Peyer's patch (tissue), 4 donors: ENCODE data around the gene OAF. TPM values are rescaled to one million over a fixed set of nuclear protein-coding genes. Genes with fewer than 3 reads are reported as not detected.

Experiments
- DNase-seq, 3 donors: peaks; one replicate each; pipeline ENCODE4 v3.0.0-alpha.2; 2017 to 2019
- H3K27ac ChIP-seq, 4 donors: fragments of 200-600 bp; sonication (generic); one replicate each; pipeline ENCODE4 v1.5.1; 2016 to 2019
- H3K27me3 ChIP-seq, 2 donors: fragments of 200-600 bp; sonication (generic); one replicate each; pipeline ENCODE4 v1.5.1; 2019
- H3K36me3 ChIP-seq, 3 donors: fragments of 200-600 bp; sonication (generic); one replicate each; pipeline ENCODE4 v1.5.1; 2016 to 2019
- H3K4me1 ChIP-seq, 4 donors: fragments of 200-600 bp; sonication (generic); one replicate each; pipeline ENCODE4 v1.5.1; 2016 to 2019
- H3K4me3 ChIP-seq, 4 donors: fragments of 200-600 bp; sonication (generic); 1 replicate in 3 of 4; 2 replicates in 1 of 4; pipeline ENCODE4 v1.5.1; 2016 to 2019; ENCODE audit warnings: mild to moderate bottlenecking in 1 of 4
- H3K9me3 ChIP-seq, 4 donors: fragments of 200-600 bp; sonication (generic); one replicate each; pipeline ENCODE4 v1.5.1; 2016 to 2019; ENCODE audit warnings: mild to moderate bottlenecking in 1 of 4
- POLR2A ChIP-seq, 2 donors: fragments of 450-650 bp; IDR thresholded peaks; one replicate each; pipeline ENCODE4 v1.5.1; 2017; ENCODE audit warnings: antibody characterized with exemption in 2 of 2, mild to moderate bottlenecking in 2 of 2, moderate library complexity in 2 of 2
- total RNA-seq, 4 donors: library from RNA; depleted of rRNA; stranded (reverse); fragments of >200 nt; gene quantifications; one replicate each; pipeline ENCODE4 v1.1.0, GENCODE V29; 2016
- TF ChIP-seq, protein P1 (sequence below), 6 experiments: fragments of 450-650 bp in 4 of 6; fragments of 200-600 bp in 2 of 6; sonication (generic) in 1 of 6; IDR thresholded peaks; one replicate each; pipeline ENCODE4 v1.5.1; 2017 to 2019; ENCODE audit warnings: antibody characterized with exemption in 6 of 6, mild to moderate bottlenecking in 3 of 6, moderate library complexity in 1 of 6

OAF gene
- total RNA-seq, 4 donors from 2014 or later: 66.0 to 344 (median 228) TPM

DNA sequence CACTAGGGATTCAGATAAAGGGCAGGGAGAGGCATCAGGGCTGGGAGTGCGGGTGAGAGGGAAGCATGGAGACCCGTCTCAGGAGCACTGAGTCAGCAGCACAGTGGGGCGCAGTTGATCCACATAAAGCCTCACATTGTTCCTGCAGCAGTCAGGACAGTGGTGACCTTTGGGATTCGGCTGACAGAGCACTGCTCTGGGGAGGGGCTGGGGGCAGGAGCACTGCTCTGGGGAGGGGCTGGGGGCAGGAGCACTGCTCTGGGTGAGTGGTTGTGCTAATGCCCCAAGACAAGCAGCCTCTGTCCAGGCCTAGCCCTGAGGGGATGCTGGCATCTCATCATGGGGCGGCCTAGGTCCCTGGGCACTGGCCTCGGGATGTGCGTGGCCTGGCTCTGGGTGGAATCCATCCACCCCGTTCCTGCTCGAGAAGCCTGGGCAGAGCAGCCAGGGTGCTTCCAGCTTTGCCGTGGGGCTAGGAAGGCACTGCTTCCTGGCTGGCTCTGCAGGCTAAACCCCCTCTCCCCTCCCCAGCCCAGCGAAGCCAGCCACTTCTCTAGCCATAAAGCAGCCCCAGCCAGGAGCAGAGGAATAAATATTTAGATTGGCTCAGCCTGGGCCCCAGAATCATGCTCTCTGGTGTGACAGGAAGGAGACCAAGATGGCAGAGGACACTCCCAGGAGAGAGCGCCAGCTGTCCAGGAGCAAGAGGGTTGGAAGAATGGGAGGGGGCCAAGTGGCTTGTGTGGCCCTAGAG, 7.3 kb downstream of the OAF start:
- Histone ChIP-seq H3K9me3 (no peaks in the 10 kb centered on the region), H3K27ac (peak overlapping the region in 3 of 4 donors; percentile 47 to 74 (median 72)), H3K36me3 (peaks cover 0 to 18% (median 0%) of the 10 kb centered on the region in 3 donors), H3K27me3 (no peaks in the 10 kb centered on the region), H3K4me3 (no peak overlapping the region), H3K4me1 (peaks cover 0 to 93% (median 7%) of the 10 kb centered on the region in 4 donors)
- TF ChIP-seq, protein P1, sequence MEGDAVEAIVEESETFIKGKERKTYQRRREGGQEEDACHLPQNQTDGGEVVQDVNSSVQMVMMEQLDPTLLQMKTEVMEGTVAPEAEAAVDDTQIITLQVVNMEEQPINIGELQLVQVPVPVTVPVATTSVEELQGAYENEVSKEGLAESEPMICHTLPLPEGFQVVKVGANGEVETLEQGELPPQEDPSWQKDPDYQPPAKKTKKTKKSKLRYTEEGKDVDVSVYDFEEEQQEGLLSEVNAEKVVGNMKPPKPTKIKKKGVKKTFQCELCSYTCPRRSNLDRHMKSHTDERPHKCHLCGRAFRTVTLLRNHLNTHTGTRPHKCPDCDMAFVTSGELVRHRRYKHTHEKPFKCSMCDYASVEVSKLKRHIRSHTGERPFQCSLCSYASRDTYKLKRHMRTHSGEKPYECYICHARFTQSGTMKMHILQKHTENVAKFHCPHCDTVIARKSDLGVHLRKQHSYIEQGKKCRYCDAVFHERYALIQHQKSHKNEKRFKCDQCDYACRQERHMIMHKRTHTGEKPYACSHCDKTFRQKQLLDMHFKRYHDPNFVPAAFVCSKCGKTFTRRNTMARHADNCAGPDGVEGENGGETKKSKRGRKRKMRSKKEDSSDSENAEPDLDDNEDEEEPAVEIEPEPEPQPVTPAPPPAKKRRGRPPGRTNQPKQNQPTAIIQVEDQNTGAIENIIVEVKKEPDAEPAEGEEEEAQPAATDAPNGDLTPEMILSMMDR (IDR thresholded peaks at IDR 0.05): no peak
- no peak for TF ChIP-seq POLR2A (IDR thresholded peaks at IDR 0.05)
- DNase-seq: no peak

DNA sequence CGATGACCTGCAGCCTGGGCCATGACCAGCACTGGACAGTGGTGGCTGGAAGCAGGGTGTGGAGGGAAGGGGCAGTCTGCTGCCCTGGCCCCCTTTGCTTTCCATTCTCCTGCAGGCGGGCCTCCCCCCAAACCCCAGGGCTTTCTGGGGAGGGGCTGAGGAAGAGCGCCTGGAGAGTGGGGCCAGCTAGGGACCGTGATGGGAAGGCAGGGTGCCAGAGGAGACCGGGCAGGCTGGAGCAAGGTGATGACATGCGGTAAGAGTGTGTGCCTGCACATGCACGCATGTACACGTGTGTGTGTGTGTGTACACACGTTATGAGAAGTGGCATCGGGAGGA, 7.8 kb downstream of the OAF start:
- peaks cover 0 to 19% (median 0%) of the 10 kb centered on the region in 3 donors for H3K36me3 ChIP-seq
- no peaks in the 10 kb centered on the region for H3K9me3 ChIP-seq
- no peak for DNase-seq
- H3K27ac ChIP-seq: peak overlapping the region in 3 of 4 donors; percentile 47 to 74 (median 72)
- H3K4me3 ChIP-seq: no peak overlapping the region
- no peaks in the 10 kb centered on the region for H3K27me3 ChIP-seq
- TF ChIP-seq POLR2A (IDR thresholded peaks at IDR 0.05): no peak
- TF ChIP-seq, protein P1 (IDR thresholded peaks at IDR 0.05): no peak
- peaks cover 0 to 88% (median 6%) of the 10 kb centered on the region in 4 donors for H3K4me1 ChIP-seq

DNA sequence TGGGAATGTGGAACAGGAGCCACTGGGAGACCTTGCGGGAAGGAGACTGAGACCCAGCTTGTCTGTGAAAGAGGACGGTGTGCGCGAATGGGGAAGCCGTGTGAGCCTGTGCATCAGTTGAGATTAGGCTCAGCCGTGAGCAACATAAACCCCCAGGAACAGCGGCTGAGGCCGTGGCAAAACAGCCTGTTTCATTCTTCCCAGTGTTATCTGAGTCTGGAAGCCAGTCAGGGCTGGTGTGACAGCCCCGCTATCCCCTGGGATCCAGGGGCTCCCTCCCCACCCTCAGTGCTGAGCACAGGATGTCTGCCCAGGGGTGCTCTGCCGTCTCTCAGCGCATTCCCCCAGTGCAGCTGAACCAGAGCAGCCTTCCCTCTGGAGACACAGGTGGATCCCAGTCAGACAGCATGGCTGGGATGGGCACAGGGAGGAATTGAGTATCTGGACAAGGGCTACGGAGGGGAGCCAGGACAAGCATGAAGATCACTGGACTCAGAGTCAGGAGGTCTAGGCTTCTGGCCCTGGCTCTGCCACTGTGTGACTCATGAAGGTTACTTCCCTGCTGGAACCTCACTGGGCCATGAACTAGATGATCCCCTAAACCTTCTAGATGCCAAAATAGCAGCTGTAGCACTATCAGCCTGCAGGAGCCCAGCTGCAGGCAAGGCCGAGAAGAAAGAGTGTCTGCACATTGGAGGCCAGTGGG, 8.6 kb downstream of the OAF start:
- H3K4me3 ChIP-seq: no peak overlapping the region
- H3K4me1 ChIP-seq: peaks cover 0 to 82% (median 5%) of the 10 kb centered on the region in 4 donors
- DNase-seq: no peak
- no peak for TF ChIP-seq POLR2A (IDR thresholded peaks at IDR 0.05)
- TF ChIP-seq, protein P1 (IDR thresholded peaks at IDR 0.05): no peak
- H3K9me3 ChIP-seq: no peaks in the 10 kb centered on the region
- H3K27ac ChIP-seq: peak overlapping the region in 3 of 4 donors; percentile 7 to 74 (median 72)
- H3K36me3 ChIP-seq: peaks cover 0 to 23% (median 0%) of the 10 kb centered on the region in 3 donors
- H3K27me3 ChIP-seq: no peaks in the 10 kb centered on the region

DNA sequence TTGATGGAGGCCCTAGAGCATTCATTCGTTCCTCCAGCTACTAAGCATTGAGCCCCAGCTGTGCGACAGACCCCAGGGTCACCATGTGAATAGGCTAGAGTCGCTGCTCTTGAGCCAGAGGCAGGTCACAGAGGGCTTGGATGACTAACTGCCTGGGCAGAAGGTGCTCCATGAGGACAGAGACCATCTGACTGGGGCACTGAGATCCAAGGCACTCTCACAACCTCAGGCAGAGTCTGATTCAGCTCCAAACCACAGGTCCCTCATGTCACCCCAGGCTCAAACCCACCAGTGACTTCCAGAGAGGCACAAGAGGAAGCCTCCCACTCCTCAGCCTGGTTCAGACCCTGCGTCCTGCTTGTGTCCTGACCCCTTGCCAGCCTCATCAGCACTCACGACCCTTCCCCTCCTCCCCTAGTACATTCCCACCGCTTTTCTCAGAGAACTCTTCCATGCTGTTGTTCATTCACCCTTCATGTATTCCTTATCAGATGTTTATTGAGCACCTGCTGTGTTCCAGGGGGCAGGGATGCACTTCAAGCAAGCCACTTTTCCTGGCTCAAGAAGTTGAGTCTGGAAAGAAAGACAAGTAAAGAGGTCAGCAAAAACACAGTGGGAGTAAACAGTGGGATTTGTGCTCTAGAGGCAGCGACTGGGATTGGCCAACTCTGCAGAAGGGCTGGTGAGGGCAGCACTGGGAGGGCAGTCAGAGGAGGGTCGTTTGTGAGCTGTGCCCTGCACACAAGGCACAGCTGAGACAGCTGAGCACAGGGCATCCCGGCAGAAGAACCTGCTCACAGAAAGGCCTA, 9.3 kb downstream of the OAF start:
- Histone ChIP-seq H3K9me3 (no peaks in the 10 kb centered on the region), H3K4me1 (peaks cover 0 to 82% (median 5%) of the 10 kb centered on the region in 4 donors), H3K27ac (peak overlapping the region; percentile 7 to 74 (median 47)), H3K27me3 (no peaks in the 10 kb centered on the region), H3K4me3 (no peak overlapping the region), H3K36me3 (peaks cover 0 to 22% (median 0%) of the 10 kb centered on the region in 3 donors)
- TF ChIP-seq POLR2A (IDR thresholded peaks at IDR 0.05): no peak
- TF ChIP-seq, protein P1 (IDR thresholded peaks at IDR 0.05): no peak
- no peak for DNase-seq

DNA sequence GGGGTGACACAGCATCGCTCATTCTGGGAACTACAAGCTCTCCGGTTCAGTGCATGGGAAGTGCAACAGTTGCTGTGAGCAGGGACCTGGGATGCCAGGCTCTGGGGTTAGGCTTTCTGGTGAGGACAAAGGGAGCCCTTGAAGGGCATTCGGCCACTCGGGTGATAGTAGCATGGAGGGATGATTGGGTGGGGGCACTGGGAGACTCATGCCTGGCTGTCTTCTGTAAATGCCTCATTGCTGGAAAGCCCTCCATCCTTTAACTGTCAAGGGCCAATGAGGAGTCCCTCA, 9.9 kb downstream of the OAF start:
- Histone ChIP-seq H3K27me3 (no peaks in the 10 kb centered on the region), H3K4me1 (peaks cover 0 to 82% (median 5%) of the 10 kb centered on the region in 4 donors), H3K9me3 (no peaks in the 10 kb centered on the region), H3K36me3 (peaks cover 0 to 20% (median 0%) of the 10 kb centered on the region in 3 donors), H3K27ac (peak overlapping the region in 3 of 4 donors; percentile 22 to 74 (median 43)), H3K4me3 (no peak overlapping the region)
- TF ChIP-seq, protein P1 (IDR thresholded peaks at IDR 0.05): no peak
- no peak for TF ChIP-seq POLR2A (IDR thresholded peaks at IDR 0.05)
- no peak for DNase-seq
